ENCODE measurements around the gene SNU13.

- TF ChIP-seq SUZ12 (IDR thresholded peaks at IDR 0.05; ENCODE audit: extremely low read depth, insufficient read depth, insufficient read length) (no peak), YY1 (IDR thresholded peaks at IDR 0.05; ENCODE audit: insufficient read depth, insufficient read length) (no peak)
Measured at GRCh38 chr22:41697126-41697775, 8.6 kb upstream of the SNU13 start.
